Fibroblast of lung (primary cell): ENCODE data around the gene NT5DC1. TPM values are rescaled to one million over a fixed set of nuclear protein-coding genes. Genes with fewer than 3 reads are reported as not detected.
A peak's percentile ranks its signal among the peaks of the same experiment; 100 is the strongest.

Source experiments
- DNase-seq, 2 donors: peaks; one replicate each; pipeline versions ENCODE4 v3.0.0 to v3.0.0-alpha.2; 2010; ENCODE audit warnings: low read depth in 2 of 2
- H2AFZ ChIP-seq: 2 replicates; pipeline ENCODE4 v1.5.1; 2012; ENCODE audit warnings: low read length, control low read depth, inconsistent platforms
- H3K27ac ChIP-seq: 2 replicates; pipeline ENCODE4 v1.5.1; 2011; ENCODE audit warnings: low read length, control low read depth; ENCODE audit not compliant: insufficient read depth
- H3K27me3 ChIP-seq: 2 replicates; pipeline ENCODE4 v1.5.1; 2011; ENCODE audit warnings: mild to moderate bottlenecking, low read length; ENCODE audit not compliant: control insufficient read depth, insufficient read depth
- H3K36me3 ChIP-seq: 2 replicates; pipeline ENCODE4 v1.5.1; 2011; ENCODE audit warnings: low read length; ENCODE audit not compliant: control insufficient read depth, insufficient read depth
- H3K4me1 ChIP-seq: 2 replicates; pipeline ENCODE4 v1.5.1; 2011; ENCODE audit warnings: low read length; ENCODE audit not compliant: control insufficient read depth, insufficient read depth; ENCODE audit errors: extremely low read depth
- H3K4me2 ChIP-seq: 2 replicates; pipeline ENCODE4 v1.5.1; 2011; ENCODE audit warnings: low read length, control low read depth; ENCODE audit not compliant: insufficient read depth; ENCODE audit errors: extremely low read depth
- H3K4me3 ChIP-seq, 4 experiments: fragments of 200-600 bp in 1 of 4; sonication (generic) in 1 of 4; replicated peaks in 1 of 4; 2 replicates each; pipeline ENCODE4 v1.5.1; 2011 to 2016; ENCODE audit warnings: low read length in 4 of 4, low read depth in 3 of 4, mild to moderate bottlenecking in 3 of 4, control low read depth in 2 of 4, inconsistent platforms in 1 of 4, mixed read lengths in 1 of 4; ENCODE audit not compliant: insufficient read depth in 1 of 4; ENCODE audit errors: control extremely low read depth in 1 of 4
- H3K79me2 ChIP-seq: 2 replicates; pipeline ENCODE4 v1.5.1; 2012; ENCODE audit warnings: mild to moderate bottlenecking, low read length, inconsistent platforms; ENCODE audit not compliant: control insufficient read depth, insufficient read depth
- H3K9ac ChIP-seq: 2 replicates; pipeline ENCODE4 v1.5.1; 2011; ENCODE audit warnings: mild to moderate bottlenecking, low read length, control low read depth; ENCODE audit not compliant: insufficient read depth
- H3K9me3 ChIP-seq: 2 replicates; pipeline ENCODE4 v1.5.1; 2012; ENCODE audit warnings: low read depth, low read length; ENCODE audit not compliant: control insufficient read depth, insufficient read depth
- H4K20me1 ChIP-seq: 2 replicates; pipeline ENCODE4 v1.5.1; 2011; ENCODE audit warnings: low read length; ENCODE audit not compliant: control insufficient read depth, insufficient read depth; ENCODE audit errors: extremely low read depth
- EZH2 ChIP-seq: IDR thresholded peaks from 2 replicates; pipeline ENCODE4 v1.5.1; 2012; ENCODE audit warnings: low read length, control low read depth, mild to moderate bottlenecking; ENCODE audit errors: missing control alignments
- polyA plus RNA-seq, 2 donors: library from polyadenylated mRNA; depleted of rRNA in 1 of 2; stranded (reverse) in 1 of 2; unstranded in 1 of 2; fragments of >200 nt; gene quantifications; 2 replicates each; pipeline ENCODE4 v1.2.1, GENCODE V29; 2011 to 2012; ENCODE audit warnings: missing spikeins in 1 of 2
- total RNA-seq: library from RNA; depleted of rRNA; stranded (reverse); fragments of >200 nt; gene quantifications from 2 replicates; pipeline ENCODE4 v1.2.1, GENCODE V29; 2014
- TF ChIP-seq, protein P1 (sequence below), 2 donors: IDR thresholded peaks in 1 of 2; conservative IDR thresholded peaks in 1 of 2; 1 replicate in 1 of 2; 2 replicates in 1 of 2; pipeline ENCODE4 v1.5.1; 2011 to 2012; ENCODE audit warnings: low read length in 2 of 2, control low read depth in 1 of 2, inconsistent platforms in 1 of 2, low read depth in 1 of 2, mild to moderate bottlenecking in 1 of 2

Gene NT5DC1
- total and polyA plus RNA-seq, 2 donors (not counting 1 experiment from before 2014, with no cell fraction given): 8.1 to 17.9 TPM

GRCh38 chr6:116218172-116218633 is 117.5 kb downstream of the NT5DC1 start:
- H3K36me3 ChIP-seq: no peaks in the 10 kb centered on the region
- H4K20me1 ChIP-seq: no peaks in the 10 kb centered on the region
- no peak overlapping the region for H3K9ac ChIP-seq
- H3K27me3 ChIP-seq: no peaks in the 10 kb centered on the region
- peak in 1 of 2 donors; percentile 45 for DNase-seq
- no peaks in the 10 kb centered on the region for H3K4me1 ChIP-seq
- H3K9me3 ChIP-seq: no peaks in the 10 kb centered on the region
- H3K4me3 ChIP-seq: no peak overlapping the region
- no peaks in the 10 kb centered on the region for H3K79me2 ChIP-seq
- H3K27ac ChIP-seq: no peak overlapping the region
- H3K4me2 ChIP-seq: no peak overlapping the region
- no peak overlapping the region for H2AFZ ChIP-seq
- TF ChIP-seq, protein P1, sequence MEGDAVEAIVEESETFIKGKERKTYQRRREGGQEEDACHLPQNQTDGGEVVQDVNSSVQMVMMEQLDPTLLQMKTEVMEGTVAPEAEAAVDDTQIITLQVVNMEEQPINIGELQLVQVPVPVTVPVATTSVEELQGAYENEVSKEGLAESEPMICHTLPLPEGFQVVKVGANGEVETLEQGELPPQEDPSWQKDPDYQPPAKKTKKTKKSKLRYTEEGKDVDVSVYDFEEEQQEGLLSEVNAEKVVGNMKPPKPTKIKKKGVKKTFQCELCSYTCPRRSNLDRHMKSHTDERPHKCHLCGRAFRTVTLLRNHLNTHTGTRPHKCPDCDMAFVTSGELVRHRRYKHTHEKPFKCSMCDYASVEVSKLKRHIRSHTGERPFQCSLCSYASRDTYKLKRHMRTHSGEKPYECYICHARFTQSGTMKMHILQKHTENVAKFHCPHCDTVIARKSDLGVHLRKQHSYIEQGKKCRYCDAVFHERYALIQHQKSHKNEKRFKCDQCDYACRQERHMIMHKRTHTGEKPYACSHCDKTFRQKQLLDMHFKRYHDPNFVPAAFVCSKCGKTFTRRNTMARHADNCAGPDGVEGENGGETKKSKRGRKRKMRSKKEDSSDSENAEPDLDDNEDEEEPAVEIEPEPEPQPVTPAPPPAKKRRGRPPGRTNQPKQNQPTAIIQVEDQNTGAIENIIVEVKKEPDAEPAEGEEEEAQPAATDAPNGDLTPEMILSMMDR (conservative IDR thresholded peaks at IDR 0.05 in 1 of 2, IDR thresholded peaks at IDR 0.05 in 1 of 2; ENCODE audit: low read depth in 1 of 2, low read length in 2 of 2): peak in 1 of 2 donors; percentile 31
- TF ChIP-seq EZH2: no peak

DNA sequence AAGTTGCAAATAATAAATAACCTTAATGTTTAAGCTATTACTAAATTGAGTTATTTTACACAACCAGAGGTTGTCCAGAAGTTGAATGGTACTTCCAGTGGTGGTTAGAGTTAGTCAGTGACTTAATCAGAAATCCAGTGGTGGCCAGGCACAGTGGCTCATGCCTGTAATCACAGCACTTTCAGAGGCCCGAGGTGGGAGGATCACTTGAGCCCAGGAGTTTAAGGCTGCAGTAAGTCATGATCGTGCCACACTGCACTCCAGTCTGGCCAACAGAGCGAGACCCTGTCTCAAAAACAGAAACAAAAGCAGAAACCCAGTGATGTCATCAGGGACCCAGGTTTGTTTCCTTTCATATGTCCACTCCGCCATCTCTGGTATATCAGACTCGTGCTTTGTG is 118.2 kb downstream of the NT5DC1 start:
- Histone ChIP-seq H3K27me3 (no peaks in the 10 kb centered on the region), H2AFZ (no peak overlapping the region), H3K4me3 (no peak overlapping the region), H4K20me1 (no peaks in the 10 kb centered on the region), H3K4me1 (no peaks in the 10 kb centered on the region), H3K9me3 (no peaks in the 10 kb centered on the region), H3K9ac (no peak overlapping the region), H3K79me2 (no peaks in the 10 kb centered on the region), H3K27ac (no peak overlapping the region), H3K36me3 (no peaks in the 10 kb centered on the region), H3K4me2 (no peak overlapping the region)
- no peak for DNase-seq
- TF ChIP-seq EZH2: no peak
- TF ChIP-seq, protein P1 (conservative IDR thresholded peaks at IDR 0.05 in 1 of 2, IDR thresholded peaks at IDR 0.05 in 1 of 2; ENCODE audit: low read depth in 1 of 2, low read length in 2 of 2): no peak

GRCh38 chr6:116221067-116221466 is 120.4 kb downstream of the NT5DC1 start:
- H3K4me3 ChIP-seq: no peak overlapping the region
- no peak overlapping the region for H2AFZ ChIP-seq
- TF ChIP-seq, protein P1 (conservative IDR thresholded peaks at IDR 0.05 in 1 of 2, IDR thresholded peaks at IDR 0.05 in 1 of 2; ENCODE audit: low read depth in 1 of 2, low read length in 2 of 2): no peak
- TF ChIP-seq EZH2: no peak
- H3K79me2 ChIP-seq: no peaks in the 10 kb centered on the region
- H3K9me3 ChIP-seq: no peaks in the 10 kb centered on the region
- no peaks in the 10 kb centered on the region for H3K4me1 ChIP-seq
- no peak overlapping the region for H3K4me2 ChIP-seq
- no peaks in the 10 kb centered on the region for H3K36me3 ChIP-seq
- no peak overlapping the region for H3K9ac ChIP-seq
- H3K27me3 ChIP-seq: no peaks in the 10 kb centered on the region
- H3K27ac ChIP-seq: no peak overlapping the region
- peak in 1 of 2 donors; percentile 37 for DNase-seq
- no peaks in the 10 kb centered on the region for H4K20me1 ChIP-seq
